ENCODE results near the gene CARMIL1.
"Not testable (repeated sequence)": the region's sequence is repeated elsewhere in the genome, so short reads cannot be mapped to it uniquely, and the experiment has no call there.

The CARMIL1 gene

GRCh38 chr6:25537349-25538018 lies 258.3 kb downstream of the CARMIL1 start:
- no peak for DNase-seq

GRCh38 chr6:25541228-25541627 lies 262.1 kb downstream of the CARMIL1 start:
- DNase-seq: no peak

- no peak for DNase-seq
Measured at GRCh38 chr6:25542984-25543910, 264.1 kb downstream of the CARMIL1 start.

- no peak for DNase-seq
Measured at GRCh38 chr6:25544833-25545232, 265.7 kb downstream of the CARMIL1 start.

GRCh38 chr6:25547797-25548196 lies 268.6 kb downstream of the CARMIL1 start:
- no peak for DNase-seq

- DNase-seq: no peak
Measured at GRCh38 chr6:25548451-25548850, 269.3 kb downstream of the CARMIL1 start.

GRCh38 chr6:25550631-25551030 lies 271.5 kb downstream of the CARMIL1 start:
- no peak for DNase-seq

GRCh38 chr6:25553502-25553901 lies 274.3 kb downstream of the CARMIL1 start:
- DNase-seq: no peak

GRCh38 chr6:25555188-25555587 lies 276.0 kb downstream of the CARMIL1 start:
- no peak for DNase-seq

GRCh38 chr6:25556516-25556915 lies 277.3 kb downstream of the CARMIL1 start:
- peak; percentile 68 for DNase-seq

- DNase-seq: no peak
Measured at GRCh38 chr6:25558155-25558817, 279.1 kb downstream of the CARMIL1 start.

- no peak for DNase-seq
Measured at GRCh38 chr6:25560865-25561264, 281.7 kb downstream of the CARMIL1 start.

- DNase-seq: no peak
Measured at GRCh38 chr6:25564943-25565342, 285.8 kb downstream of the CARMIL1 start.

- DNase-seq: no peak
Measured at GRCh38 chr6:25570578-25570977, 291.4 kb downstream of the CARMIL1 start.

- DNase-seq: no peak
Measured at GRCh38 chr6:25576919-25577318, 297.7 kb downstream of the CARMIL1 start.

GRCh38 chr6:25578538-25578937 lies 299.4 kb downstream of the CARMIL1 start:
- no peak for DNase-seq

GRCh38 chr6:25579391-25579883 lies 300.3 kb downstream of the CARMIL1 start:
- no peak for DNase-seq

GRCh38 chr6:25579902-25580495 lies 300.8 kb downstream of the CARMIL1 start:
- peak; percentile 10 for DNase-seq

GRCh38 chr6:25582101-25582500 lies 302.9 kb downstream of the CARMIL1 start:
- DNase-seq: no peak

- no peak for DNase-seq
Measured at GRCh38 chr6:25583099-25583498, 303.9 kb downstream of the CARMIL1 start.

- no peak for DNase-seq
Measured at GRCh38 chr6:25583906-25584305, 304.7 kb downstream of the CARMIL1 start.

- no peak for DNase-seq
Measured at GRCh38 chr6:25585225-25585624, 306.1 kb downstream of the CARMIL1 start.

GRCh38 chr6:25586119-25586518 lies 306.9 kb downstream of the CARMIL1 start:
- DNase-seq: not testable (repeated sequence)
